Measurements from ENCODE around the gene WDR93. TPM values are rescaled to one million over a fixed set of nuclear protein-coding genes. Genes with fewer than 3 reads are reported as not detected.

The WDR93 gene
- total RNA-seq, 1 donor from 2014 or later: 0.11 TPM

- no peak for ATAC-seq (ENCODE audit: poor library complexity)
- no peak for DNase-seq
- intact Hi-C loops (cut with DNase I): no loop called here
These were observed 101.6 kb downstream of the WDR93 start for GRCh38 chr15:89792106-89792805.

Other genes starting within 250 kb of the WDR93 start
- gene RHCG, start 194.2 kb upstream of the WDR93 start, total RNA-seq: not detected
- 0.05 TPM for gene TICRR, start 115.3 kb upstream of the WDR93 start, total RNA-seq
- 1.9 TPM for gene KIF7, start 35.3 kb upstream of the WDR93 start, total RNA-seq
- 9.9 TPM for gene PLIN1, start 11.4 kb upstream of the WDR93 start, total RNA-seq
- gene PEX11A, start 57 bp upstream of the WDR93 start, total RNA-seq: 13.4 TPM
- 11.6 TPM for gene MESP1, start 60.4 kb downstream of the WDR93 start, total RNA-seq
- gene MESP2, start 85.5 kb downstream of the WDR93 start, total RNA-seq: 0.13 TPM
- 6.6 TPM for gene ANPEP, start 124.0 kb downstream of the WDR93 start, total RNA-seq
- 47.5 TPM for gene AP3S2, start 203.2 kb downstream of the WDR93 start, total RNA-seq
- gene ARPIN, start 222.1 kb downstream of the WDR93 start, total RNA-seq: 10.6 TPM

Measured in Right ventricle myocardium superior (tissue), 1 donor.